DMS114 treated with DMSO at 0.1 percent for 48 hours (cell line): ENCODE data around the gene PCSK5.
"Not testable (repeated sequence)": the region's sequence is repeated elsewhere in the genome, so short reads cannot be mapped to it uniquely, and the experiment has no call there.

Experiments
- DNase-seq: peaks from one replicate; lab custom pipeline; 2025; ENCODE audit not compliant: unreplicated experiment; lab: John Stamatoyannopoulos, UW

PCSK5 gene

DNA sequence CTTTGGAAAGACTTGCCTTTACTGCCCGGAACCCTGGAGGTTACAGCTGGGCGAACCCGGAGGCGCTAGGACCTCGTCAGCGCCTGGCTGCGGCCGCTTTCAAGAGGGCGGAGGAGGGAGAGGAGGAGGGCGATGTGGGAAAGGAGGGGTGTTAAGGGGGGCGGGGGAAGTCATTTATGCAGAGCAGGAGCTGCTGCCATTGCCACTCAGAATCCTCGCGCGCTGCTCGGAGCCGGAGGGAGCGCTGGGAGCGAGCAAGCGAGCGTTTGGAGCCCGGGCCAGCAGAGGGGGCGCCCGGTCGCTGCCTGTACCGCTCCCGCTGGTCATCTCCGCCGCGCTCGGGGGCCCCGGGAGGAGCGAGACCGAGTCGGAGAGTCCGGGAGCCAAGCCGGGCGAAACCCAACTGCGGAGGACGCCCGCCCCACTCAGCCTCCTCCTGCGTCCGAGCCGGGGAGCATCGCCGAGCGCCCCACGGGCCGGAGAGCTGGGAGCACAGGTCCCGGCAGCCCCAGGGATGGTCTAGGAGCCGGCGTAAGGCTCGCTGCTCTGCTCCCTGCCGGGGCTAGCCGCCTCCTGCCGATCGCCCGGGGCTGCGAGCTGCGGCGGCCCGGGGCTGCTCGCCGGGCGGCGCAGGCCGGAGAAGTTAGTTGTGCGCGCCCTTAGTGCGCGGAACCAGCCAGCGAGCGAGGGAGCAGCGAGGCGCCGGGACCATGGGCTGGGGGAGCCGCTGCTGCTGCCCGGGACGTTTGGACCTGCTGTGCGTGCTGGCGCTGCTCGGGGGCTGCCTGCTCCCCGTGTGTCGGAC, at the start of gene PCSK5:
PCSK5 (plus strand) TSS at position 202 of the 805 bp plus-strand sequence; CDS start at position 711, 509 bp downstream.
- DNase-seq, result no peak

DNA sequence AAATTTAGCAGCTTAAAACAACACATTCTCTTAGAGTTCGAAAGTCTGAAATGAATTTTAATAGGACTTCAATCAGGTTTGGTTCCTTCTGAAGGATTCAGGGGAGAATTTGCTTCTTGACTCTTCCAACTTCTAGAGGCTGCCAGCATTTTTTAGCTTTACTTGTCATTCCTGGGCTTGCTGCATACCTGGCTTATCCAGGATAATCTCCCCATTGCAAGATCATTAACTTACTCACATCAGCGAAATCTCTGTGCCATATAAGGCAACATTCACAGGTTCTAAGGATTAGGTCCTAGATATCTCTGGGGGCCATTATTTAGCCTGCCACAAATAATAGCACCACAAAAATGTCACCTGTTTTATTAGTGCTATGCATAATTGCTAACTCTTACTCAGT, 46.2 kb upstream of the PCSK5 start:
- no peak for DNase-seq

DNA sequence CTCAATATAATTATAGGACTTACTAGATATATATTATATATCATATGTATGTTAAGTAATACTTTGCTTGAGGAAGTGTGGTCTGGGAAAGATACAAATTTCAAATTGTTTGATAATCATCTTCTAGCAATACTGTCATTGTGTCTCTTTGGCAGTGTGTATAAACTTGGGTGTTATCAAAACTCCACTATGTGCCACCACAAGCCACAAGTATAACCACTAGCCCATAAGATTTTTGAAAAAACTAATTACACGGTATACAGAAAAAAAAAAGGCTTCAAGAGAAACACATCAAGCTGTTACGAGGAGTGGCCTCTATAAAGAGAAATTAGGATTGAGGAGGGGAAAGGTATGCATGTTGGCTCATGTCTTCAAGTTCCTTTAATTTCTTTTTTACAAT, 44.7 kb upstream of the PCSK5 start:
- no peak for DNase-seq

DNA sequence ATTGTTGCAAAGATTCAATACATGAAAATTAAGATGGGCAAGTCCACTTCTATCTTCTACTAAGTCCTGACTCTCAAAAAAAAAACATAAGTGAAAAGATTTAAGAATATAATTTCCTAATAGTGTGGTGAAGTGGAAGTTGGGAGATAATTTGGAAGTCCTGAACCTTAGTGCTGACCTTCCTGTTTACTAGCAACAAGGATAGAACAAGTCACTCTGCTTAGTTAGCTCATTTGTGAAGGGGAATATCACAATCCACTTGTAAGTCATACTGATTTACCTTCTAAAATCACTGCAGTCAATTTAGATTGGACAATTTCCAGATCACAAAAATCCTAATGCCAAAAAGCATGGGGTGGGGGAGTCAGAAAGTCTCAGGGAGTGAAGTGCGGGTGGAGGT, 43.4 kb upstream of the PCSK5 start:
- DNase-seq, result no peak

DNA sequence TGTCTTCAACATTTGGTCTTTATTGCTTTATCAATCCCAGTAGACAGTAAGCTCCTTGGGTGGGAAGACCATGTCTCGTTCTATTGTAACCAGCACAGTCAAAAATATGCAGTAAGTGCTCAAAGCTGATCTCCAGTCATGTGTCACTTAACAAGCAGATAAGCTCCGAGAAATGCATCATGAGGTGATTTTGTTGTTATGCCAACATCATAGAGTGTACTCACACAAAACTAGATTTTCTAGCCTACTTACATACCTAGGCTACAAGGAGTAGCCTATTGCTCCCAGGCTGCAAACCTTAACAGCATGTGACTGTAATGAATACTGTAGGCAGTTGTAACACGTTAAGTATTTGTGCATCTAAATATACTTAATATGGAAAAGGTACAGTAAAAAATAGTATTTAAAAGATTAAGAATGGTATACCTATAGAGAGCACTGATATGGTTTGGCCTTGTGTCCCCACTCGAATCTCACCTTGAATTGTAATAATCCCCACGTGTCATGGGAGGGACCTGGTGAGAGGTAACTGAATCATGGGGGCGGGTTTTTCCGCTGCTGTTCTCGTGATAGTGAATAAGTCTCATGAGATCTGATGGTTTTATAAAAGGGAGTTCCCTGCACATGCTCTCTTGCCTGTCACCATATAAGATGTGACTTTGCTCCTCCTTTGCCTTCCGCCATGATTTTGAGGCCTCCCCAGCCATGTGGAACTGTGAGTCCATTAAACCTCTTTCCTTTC, 39.8 kb upstream of the PCSK5 start:
- no peak for DNase-seq

DNA sequence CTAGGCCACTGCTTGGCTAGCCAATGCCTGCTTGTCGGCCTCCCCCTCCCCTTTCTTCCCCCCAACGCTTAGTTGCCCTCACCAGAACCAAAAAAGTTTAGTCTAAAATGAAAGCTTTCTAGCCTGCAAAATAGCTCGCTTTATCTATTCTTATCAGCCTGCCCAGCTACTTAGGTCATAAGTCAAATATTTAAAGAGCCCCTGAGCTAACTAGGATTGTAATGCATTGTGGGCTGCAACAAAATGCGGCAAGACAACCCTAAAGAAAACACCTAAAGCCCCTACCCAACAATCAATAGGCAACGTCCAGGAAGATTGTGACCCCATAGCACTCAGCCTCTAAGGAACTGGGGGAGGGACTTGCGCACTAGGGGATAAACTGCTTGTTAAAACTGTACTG, 38.6 kb upstream of the PCSK5 start:
- DNase-seq, result no peak

DNA sequence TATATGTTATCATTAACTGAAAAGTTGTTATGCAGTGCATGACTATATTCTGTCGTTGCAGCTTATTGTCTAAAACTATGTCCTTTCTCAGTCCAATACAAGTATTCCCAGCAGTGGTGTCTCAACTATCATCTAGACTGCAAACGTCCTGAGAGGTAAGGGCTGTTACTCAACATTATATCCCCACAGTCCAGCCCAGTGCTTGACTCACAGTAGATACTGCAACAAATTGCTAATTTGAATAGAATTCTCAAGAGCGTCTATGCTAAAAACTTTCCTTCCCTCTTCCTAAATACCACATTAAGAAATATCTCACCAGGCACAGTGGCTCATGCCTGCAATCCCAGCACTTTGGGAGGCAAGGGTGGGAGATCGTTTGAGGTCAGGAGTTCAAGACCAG, 37.7 kb upstream of the PCSK5 start:
- DNase-seq, result no peak

DNA sequence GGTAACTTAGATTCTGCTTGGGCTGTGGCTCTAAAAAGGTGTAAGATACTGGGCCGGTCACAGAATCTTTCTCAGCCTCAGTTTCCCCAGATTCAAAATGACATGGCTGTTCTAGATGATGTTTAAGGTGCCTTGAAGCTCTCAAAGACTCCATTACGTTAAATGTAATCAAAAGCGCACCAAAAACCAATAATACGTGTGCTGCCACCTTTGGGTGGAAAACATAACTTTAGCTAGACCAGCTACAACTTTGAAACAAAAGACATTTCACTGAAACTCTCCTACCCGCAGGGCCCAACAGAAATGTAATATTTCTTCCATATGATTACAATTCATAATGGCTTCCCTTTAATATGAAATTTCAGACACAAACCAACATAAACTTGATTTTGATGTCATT, 35.0 kb upstream of the PCSK5 start:
- peak; percentile 10 for DNase-seq

DNA sequence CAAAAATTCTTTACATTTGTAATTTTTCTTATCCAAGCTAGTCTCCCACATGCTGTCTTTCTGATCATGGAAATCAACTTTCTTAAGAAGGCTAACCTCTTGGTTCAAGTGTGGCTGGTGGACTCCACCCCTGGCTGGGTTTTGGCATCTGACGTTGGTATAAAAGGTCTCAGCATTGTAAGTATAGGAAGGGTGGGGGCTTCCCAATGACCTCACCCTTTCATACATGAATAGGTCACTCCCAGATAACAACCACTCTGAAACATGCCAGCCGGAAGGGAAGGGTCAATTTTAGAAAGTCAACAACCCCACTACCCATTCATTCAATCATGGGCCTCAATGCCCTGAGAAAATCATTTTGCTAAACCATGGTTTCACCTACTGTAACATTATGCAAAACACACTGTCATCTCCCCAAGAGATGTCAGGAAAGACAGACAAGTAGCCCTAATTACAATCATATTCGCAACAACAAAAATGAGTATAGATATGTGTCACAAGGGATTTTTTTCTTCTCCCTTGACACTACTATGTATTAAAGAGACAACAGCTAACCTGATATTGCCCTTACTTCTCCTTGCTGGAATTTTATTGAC, 31.9 kb upstream of the PCSK5 start:
- DNase-seq, result no peak

DNA sequence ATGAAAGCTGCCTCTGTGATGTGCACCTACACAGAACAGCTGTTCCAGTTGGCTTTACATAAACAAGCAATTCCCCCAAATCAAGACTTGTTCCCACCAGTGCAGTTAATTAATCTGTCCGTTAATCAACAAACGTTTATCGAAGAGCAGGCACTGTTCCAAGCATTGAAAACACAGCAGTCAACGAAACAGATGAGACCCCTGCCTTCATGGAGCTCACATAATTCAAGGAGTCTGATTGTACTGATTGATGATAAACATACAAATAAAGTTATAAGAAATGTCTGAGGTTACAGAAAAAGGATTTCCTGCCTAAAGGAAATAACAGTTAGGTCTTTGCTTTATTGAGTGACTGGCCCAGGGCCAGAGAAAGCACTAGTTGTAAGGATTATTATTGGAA, 26.2 kb upstream of the PCSK5 start:
- no peak for DNase-seq

DNA sequence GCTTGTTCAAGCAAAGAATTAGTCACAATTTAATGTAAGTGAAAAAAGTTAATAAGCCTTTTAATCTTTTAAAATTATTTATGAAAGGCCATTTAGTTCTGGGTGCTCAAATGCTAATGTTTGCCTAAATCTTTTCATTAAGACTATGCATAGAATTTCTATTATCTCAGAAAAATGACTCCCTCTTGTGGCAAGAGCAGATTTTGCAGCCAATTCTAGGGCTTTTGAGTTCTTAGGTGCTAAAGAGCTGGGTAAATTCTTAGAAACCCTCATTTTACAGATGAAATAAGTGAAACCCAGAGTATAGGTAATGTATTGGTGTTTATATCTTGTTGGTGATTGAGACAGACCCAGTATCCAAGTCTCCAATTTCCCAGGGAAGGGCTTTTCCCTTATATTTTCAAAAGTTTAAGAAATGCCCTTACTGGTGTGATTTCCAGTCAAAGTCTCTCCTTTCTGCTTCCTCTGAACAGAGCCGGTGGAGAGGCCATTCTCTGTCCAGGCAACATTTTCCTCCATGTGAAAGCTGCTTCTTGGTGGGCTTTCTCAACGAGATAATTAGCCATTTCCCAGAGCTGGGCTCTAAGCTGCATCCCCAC, 24.1 kb upstream of the PCSK5 start:
- no peak for DNase-seq

DNA sequence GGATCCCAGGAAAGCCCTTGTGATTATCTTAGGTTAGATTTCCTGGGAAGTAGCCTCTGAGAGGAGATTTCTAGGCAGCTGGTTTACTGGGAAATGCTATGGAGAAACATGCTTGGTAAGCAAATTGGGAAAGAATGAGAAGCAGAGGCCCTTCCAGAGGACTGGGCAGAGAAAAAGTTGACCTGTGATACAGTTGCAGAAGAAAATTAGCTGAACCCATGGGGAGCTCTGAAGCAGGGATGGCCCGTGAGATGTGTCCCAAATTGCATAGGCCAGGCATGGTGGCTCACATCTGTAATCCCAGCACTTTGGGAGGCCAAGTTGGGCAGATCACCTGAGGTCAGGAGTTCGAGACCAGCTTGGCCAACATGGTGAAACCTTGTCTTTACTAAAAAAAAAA, 21.9 kb upstream of the PCSK5 start:
- not testable (repeated sequence) for DNase-seq

DNA sequence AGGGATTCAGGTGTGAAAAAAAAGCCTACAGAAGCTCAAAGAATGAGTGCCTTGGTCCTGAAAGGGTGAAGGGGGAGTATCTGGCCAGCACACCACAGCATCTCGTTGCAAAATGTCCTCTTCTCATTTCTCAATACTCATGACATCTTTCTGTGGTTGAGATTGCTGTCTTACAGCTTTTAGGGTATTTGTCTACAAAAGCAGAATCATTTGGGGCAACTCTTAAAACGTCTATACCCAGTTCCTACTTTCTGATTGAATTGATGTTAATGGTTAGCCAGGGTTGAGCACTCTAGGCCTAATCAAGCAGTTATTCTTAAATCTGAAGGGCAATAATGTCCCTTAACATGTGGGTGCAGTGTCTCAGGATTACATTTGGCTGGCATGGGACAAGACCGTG, 21.2 kb upstream of the PCSK5 start:
- no peak for DNase-seq

DNA sequence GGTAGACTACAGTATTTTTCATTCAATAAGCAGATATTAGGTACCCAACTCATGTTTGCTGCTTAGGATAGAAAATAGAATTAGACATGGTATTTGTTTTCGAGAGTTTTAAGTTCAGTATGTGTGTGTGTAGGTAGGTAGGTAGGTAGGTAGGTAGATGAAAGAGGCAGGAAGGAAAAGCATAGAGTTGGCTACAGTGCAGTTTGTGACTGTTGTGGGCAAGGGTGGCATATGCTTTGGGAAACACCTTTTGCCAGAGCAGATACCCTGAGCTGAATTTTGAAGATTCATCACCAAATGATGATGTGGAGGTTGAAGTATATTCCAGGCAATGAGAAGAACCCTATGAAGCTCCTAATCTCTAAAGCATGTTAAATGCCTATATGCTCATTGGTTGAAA, 20.0 kb upstream of the PCSK5 start:
- DNase-seq, result no peak

DNA sequence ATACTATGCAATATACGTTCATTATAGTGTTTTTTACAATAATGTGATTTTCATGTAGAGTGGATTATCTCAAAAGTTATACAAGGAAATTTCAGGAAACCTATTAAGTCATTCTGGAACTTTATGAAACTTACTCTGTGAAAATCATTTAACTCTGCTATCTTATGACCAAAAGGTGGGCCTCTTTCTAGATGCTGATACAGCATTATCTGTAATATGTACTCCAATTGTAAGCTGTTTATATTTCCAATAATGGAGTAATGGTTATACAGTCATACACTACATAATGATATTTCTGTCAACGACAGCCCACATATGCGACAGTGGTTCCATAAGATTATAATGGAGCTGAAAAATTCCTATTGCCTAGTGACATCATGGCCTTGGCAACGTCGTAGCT, 18.8 kb upstream of the PCSK5 start:
- DNase-seq, result no peak

DNA sequence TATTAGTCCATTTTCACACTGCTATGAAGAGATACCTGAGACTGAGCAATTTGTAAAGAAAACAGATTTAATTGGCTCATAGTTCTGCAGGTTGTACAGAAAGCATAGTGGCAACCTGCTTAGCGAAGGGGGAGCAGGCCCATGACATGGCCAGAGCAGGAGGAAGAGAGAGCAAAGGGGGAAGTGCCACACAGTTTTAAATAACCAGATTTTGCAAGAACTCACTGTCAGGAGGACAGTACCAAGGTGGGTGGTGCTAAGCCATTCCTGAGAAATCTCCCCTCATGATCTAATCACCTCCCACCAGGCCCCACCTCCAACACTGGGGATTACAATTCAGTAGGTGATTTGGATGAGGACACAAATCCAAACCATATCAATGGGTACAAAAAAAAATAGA, 16.8 kb upstream of the PCSK5 start:
- DNase-seq, result no peak

DNA sequence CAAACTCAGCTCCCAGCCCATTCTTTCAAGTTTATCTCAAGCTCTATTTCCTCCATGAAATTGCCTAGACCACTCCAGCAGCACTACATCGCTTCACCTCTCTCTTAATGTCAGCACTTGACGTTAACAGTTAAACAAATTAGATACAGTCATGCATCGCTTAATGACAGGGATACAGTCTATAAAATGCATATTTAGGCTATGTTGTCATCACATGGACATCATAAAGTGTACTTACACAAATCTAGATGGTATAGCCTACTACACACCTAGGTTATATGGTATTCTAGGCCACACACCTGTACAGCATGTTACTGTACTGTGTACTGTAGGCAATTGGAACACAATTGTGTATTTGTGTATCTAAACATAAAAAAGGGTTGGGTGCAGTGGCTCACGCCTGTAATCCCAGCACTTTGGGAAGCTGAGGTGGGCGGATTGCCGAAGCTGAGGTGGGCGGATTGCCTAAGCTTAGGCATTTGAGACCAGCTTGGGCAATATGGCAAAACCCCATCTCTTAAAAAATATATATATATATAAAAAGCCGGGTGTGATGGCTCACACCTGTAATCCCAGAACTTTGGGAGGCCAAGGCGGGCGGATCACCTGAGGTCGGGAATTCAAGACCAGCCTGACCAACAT, 13.4 kb upstream of the PCSK5 start:
- no peak for DNase-seq

DNA sequence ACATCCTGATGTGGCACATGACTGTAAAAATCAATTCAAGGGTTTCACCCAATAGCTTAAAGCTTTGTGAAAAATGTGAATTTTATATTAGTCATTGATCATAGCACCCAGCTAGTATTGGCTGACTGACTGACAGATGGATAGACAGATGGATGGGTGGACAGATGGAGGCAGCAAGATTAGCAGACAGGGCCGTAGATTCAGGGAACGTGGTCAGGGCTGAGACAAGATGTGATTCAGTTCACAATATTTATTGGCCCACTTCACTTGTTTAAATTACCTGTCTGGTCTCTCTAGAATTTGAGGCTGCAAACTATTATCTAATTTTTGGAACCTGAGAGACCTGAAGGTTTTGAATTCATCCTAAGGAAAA, 12.0 kb upstream of the PCSK5 start:
- no peak for DNase-seq

DNA sequence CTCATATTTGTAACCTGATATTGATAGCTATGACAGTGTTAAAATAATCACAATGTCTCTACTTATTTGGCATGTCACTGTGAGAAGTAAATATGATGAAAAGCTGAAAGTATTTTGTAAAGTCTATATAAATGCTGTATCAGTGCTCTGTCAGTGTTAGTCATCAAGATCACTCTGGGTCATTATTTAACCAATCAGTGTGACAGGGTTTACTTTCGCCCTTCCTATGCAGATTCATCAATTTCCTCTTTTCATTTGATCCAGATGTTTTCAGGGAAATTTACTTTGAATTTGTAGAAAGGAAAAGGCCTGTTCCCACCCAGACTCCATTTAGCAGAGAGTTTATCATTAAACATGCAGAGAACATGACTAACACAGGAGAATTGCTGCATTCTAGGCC, 9.9 kb upstream of the PCSK5 start:
- DNase-seq, result no peak

DNA sequence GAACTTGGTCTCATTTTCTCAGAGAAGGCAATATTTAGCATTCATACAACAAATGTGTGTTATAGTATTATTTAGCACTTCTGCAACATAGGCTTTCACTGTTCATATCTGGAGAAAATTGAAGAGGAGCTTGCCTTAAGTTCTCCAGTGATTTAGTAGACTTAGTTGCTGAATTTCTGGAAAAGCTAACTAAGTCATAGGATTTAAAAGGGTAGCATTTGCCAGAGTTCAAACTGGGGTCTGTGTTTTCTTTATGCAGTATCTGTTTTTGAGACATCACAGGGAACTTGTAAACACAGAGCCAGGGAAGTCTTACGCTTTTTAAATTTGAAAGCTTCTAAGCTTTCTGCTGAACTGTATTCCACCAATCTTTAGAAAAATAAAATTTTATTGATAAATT, 8.7 kb upstream of the PCSK5 start:
- no peak for DNase-seq

DNA sequence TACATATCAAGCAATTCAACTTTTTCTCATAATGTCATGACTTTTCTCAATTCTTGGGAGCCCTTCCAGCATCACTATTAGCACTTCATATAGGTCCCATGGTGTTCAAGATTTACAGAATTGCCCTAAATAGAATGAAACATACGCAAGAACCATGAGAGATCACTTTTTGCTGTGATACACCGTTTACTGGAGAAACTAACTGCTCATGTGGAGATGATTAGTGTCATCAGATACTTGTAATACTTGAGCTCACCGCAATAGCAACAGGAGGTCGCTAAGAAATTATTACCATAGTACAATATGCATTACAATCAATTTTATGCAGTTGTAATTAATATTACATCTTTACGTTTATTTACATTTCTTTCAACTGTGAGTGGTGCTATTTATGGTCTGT, 4.8 kb upstream of the PCSK5 start:
- DNase-seq, result no peak
